GM08714 (cell line): ENCODE results near the gene UBE2D2.
"Not testable (repeated sequence)": the region's sequence is repeated elsewhere in the genome, so short reads cannot be mapped to it uniquely, and the experiment has no call there.

Experiments used
- H3K4me3 ChIP-seq: fragments of 200-500 bp; sonication (Bioruptor generic); 2 replicates; pipeline ENCODE4 v1.5.1; 2014; ENCODE audit warnings: mild to moderate bottlenecking, low read length, inconsistent platforms
- ZNF274 ChIP-seq: IDR thresholded peaks from 2 replicates; pipeline ENCODE4 v1.6.1; 2012; ENCODE audit warnings: mild to moderate bottlenecking, low read depth, low read length

The UBE2D2 gene

DNA sequence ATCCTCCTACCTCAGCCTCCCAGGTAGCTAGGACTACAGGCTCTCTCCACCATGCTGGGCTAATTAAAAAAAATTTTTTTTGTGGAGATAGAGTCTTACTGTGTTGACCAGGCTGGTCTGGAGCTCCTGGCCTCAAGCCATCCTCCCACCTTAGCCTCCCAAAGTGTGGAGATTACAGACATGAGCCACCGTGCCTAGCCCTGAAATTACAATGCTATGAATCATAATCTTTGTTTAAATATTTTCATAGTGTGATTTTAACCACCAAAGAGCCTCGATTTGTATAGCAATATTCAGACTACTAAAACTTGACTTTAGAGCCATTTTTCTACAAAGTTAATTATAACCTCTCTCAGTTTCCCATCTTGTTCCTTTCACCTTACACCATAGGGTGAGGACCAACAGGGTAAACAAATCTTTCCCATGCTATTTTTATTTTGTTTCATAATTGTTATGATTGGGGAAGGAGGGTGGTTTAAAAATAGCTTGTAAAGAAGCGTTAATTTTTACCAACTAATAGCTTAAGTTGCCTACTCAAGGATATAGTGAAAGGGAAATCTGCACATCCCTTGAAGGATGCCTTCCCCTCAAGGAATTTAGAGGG, 32.7 kb downstream of the UBE2D2 start:
- no peak for TF ChIP-seq ZNF274
- H3K4me3 ChIP-seq: peak overlapping the region; percentile 26; the same call in 1 of the 2 replicates

DNA sequence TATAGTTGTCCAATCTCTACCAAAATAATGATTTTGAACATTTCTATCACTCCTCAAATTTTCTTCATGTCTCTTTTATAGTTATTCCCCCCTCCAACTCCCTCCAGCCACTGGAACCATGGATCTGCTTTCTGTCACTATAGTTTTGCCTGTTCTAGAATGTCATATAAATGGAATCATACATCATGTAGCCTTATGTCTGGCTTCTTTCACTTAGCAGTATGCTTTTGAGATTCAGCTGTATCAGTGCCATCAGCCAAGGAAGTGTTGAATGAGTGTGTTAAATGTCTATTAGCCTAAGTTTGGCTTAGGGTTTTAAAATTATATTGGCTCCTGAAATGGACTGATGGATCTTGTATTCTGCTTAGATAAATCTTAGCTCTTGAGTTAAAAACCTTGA, 36.0 kb downstream of the UBE2D2 start:
- no peak for TF ChIP-seq ZNF274
- no peak overlapping the region for H3K4me3 ChIP-seq

DNA sequence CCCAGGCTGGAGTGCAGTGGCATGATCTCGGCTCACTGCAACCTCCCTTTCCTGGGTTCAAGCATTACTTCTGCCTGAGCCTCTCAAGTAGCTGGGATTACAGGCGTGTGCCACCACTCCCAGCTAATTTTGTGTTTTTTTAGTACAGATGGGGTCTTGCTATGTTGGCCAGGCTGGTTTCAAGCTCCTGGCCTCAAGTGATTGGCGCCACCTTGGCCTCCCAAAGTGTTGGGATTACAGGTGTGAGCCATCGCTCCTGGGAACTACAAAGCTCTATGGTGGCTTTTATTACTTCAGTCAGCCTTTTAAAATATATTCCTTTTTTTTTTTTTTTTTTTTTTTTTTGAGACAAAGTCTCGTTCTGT, 37.4 kb downstream of the UBE2D2 start:
- H3K4me3 ChIP-seq: not testable (repeated sequence)

DNA sequence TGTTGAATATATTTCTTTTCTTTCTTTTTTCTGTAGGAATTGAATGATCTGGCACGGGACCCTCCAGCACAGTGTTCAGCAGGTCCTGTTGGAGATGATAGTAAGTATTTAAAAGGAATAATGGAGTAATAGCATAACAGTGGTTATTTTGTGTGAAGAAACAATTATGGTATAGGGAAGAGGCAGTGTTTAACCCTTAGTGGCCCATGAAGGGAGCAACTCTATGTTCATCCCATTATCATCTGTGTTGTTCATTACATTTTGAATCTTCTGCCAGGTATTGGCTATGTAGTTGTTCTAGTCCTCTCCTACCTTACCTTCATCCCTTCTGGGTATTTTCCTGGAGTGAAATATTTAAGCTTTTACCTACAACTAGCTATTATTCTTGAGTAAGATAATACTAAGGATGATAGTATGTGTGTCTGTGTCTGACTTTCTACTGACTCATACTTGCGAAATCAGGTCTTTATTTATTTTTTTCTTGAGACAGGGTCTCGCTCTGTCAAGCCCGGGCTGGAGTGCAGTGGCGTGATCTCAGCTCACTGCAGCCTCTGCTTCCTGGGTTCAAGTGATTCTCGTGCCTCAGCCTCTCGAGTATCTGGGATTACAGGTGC, 39.3 kb downstream of the UBE2D2 start:
- H3K4me3 ChIP-seq: no peak overlapping the region
- no peak for TF ChIP-seq ZNF274

DNA sequence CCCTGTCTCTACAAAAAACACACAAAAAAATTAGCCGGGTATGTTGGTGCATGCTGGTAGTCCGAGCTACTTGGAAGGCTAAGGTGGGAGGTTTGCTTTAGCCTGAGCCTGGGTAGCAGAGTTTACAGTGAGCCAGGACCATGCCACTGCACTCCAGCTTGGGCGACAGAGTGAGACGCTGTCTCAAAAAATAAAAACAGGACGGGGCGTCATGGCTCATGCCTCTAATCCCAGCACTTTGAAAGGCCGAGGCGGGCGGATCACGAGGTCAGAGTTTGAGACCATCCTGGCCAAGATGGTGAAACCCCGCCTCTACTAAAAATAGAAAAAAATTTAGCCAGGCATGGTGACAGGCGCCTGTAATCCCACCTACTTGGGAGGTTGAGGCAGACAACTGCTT, 40.3 kb downstream of the UBE2D2 start:
- no peak overlapping the region for H3K4me3 ChIP-seq
- TF ChIP-seq ZNF274: no peak

DNA sequence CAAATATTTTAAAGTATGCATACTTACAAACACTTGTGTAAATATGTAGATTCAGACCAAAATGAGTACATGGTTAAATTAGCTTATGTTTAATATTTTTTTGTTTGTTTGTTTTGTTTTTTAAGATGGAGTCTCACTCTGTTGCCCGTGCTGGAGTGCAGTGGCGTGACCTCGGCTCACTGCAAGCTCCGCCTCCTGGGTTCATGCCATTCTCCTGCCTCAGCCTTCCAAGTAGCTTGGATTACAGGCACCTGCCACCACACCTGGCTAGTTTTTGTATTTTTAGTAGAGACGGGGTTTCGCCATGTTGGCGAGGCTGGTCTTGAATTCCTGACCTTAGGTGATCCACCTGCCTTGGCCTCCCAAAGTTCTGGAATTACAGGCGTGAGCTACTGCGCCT, 40.8 kb downstream of the UBE2D2 start:
- not testable (repeated sequence) for H3K4me3 ChIP-seq

DNA sequence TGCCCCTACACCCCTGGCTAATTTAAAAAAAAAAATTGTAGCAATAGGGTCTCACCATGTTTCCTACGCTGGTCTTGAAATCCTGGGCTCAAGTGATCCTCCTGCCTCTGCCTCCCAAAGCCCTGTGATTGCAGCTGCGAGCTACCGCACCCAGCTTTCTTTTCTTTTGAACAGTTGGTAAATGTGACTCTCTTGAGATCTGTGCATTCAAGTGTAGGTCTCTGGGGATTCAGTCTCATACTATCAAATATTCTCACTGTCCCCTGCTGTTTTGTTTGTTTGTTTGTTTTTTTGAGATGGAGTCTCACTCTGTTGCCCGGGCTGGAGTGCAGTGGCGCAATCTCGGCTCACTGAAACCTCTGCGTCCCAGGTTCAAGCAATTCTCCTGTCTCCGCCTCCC, 44.7 kb downstream of the UBE2D2 start:
- no peak for TF ChIP-seq ZNF274
- no peak overlapping the region for H3K4me3 ChIP-seq

DNA sequence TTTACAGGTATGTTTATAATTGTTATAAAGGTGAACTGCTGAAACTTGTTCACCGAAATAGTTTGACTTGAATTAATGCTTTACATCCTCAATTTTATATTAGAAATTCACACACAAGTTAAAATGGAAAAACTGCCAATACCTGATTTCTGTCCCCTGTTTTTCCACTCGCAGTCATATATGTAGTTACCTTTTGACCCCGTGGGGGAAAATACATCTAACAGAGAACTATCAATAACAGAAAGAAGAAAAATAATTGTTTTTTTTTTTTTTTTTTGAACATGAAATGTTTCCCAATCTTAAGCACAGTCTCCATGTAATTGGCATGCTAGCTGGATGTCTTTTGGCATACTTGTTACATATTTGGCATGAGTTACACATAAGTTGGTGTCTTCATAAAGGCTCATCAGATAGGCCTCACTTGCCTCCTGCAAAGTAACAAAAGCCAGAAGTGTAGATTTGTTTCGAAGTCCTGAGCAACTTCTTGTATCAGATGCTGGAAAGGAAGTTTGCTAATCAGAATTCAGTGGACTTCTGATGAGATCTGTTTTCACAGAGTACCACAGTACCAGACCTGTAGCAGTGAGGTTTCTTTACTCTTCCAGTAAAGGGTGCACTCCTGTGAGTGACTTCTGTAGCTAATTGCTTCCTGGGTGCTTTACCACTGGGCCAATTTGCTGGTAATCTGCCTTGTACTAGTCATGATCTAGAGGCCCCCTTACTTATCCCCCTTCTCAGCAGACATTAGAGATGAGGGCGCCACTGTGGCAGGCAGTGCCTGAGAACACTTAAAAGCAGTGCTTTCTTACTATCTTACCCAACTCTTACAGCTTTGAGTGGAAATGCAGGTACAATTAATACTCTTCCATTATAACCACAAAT, 50.8 kb downstream of the UBE2D2 start:
- TF ChIP-seq ZNF274: no peak
- no peak overlapping the region for H3K4me3 ChIP-seq

DNA sequence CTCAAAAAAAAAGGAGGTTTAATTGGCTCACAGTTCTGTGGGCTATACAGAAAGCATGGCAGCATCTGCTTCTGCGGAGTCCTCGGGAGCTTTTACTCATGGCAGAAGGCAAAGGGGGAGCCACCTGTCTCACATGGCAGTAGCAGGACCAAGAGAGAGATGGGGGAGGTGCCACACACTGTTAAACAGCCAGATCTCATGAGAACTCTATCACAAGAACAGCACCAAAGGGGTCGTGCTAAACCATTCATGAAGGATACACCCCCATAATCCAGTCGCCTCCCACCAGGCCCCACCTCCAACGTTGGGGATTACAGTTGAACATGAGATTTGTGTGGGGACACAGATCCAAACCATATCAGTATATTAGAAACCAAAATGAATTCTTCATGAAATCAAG, 58.7 kb downstream of the UBE2D2 start:
- TF ChIP-seq ZNF274: no peak
- no peak overlapping the region for H3K4me3 ChIP-seq

DNA sequence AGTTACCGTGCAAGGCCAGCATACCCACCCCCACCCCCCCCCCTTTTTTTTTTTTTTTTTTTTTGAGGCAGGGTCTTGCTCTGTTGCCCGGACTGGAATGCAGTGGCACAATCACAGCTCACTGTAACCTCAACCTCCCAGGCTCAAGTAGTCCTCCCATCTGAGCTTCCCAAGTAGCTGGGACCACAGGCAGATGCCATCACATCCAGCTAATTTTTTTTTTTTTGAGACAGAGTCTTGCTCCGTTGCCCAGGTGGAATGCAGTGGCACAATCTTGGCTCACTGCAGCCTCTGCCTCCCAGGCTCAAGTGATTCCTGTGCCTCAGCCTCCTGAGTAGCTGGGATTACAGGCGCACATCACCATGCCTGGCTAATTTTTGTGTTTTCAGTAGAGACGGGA, 64.3 kb downstream of the UBE2D2 start:
- not testable (repeated sequence) for H3K4me3 ChIP-seq

DNA sequence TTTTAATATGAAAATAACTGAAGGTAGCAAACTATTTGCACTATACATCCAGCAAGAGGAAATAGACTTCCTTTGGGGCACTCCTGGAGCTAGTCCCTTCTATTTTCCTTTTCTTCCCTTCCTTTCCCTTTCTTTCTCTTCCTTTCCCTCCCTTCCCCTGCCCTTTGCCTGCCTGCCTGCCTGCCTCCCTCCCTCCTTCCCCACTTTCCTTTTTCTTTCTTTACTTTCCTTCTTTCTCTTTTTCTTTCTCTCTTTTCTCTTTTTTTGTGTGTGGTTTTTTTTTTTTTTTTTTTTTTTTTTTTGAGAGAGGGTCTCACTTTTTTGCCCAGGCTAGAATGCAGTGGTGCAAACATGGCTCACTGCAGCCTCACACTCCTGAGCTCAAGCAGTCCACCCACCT, 69.7 kb downstream of the UBE2D2 start:
- TF ChIP-seq ZNF274: no peak
- H3K4me3 ChIP-seq: no peak overlapping the region

DNA sequence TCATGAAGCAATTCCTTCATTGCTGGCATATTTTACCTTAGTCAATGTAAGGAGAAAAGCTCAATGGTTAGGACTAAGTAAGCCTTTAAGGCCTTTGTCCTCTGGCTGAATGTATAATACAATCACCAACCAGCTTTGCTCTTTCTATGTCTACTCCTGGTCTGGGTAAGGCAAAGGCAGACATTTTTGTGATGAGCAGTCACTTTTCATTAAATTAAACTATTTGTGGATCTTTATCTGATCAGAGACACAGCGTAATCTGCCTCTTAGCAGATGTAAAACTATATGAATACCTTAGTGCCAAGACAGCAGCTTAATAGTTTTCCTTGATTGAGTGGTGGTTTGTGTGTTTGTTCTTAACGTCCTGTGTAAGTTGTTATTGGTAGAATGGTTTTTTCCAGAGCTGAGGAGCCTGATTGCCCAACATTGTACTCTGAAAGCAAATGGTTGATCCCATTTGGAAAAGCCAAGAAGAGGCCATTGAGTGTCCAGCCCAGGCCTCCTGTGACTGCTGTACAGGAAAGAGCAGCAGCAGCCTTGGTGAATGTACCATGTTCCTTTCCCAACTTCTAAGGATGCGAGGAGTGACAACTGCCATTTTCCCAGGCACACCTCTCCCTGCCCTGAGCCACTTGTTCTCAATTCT, 70.5 kb downstream of the UBE2D2 start:
- TF ChIP-seq ZNF274: no peak
- no peak overlapping the region for H3K4me3 ChIP-seq

DNA sequence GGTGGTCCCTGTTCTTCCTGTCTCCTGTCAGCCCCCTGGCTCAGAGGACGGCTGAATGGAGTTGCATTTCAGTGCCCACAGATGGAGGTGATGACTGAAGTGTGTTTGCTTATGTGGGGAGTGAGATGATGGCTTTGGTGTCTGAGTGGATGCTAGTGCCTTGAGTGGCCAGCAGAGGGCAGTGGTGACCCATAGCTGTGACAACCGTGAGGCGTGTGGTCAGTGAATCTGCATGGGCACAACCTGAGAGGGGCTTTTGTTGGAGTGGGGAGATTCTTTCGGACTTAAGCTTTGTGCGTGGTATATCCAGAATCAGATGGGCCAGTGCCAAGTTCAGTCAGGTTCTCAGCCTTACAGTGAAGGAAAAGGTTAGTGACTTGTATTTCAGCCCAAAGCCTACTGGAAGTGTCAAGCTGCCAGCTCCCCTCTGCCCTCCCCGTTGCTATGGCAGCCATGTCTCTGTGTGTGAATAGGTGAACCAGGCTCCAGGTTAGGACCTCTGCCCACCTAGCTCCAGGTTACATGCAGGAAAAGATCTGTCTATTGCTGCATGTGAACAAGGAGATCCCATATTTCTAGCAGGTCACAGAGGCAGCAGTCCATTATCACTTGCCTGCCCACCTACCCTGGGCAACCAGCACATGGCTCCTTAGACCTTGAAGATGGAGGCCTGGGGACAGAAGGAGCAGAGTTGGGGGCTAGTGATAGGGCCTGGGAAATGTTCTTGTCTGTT, 72.3 kb downstream of the UBE2D2 start:
- no peak overlapping the region for H3K4me3 ChIP-seq
- no peak for TF ChIP-seq ZNF274

DNA sequence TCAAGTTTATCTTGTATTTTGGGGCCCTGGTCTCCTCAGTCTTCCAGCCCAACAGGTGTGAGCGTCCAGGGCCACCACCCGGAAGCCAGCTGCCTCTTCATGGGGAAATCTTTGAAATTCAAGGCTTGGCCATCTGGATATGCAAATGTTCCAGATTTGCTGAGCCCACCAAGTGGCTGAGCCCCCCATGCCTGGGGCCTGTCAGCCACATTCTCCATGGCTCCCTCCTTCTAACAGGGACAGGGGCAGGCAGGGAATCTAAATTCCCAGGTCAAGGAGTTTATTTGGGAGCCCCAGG, 72.8 kb downstream of the UBE2D2 start:
- TF ChIP-seq ZNF274: no peak
- no peak overlapping the region for H3K4me3 ChIP-seq
